H1 (cell line): ENCODE measurements around the gene EIF4E3. TPM values are rescaled to one million over a fixed set of nuclear protein-coding genes. Genes with fewer than 3 reads are reported as not detected.

Experiments
- CTCF ChIA-PET: fragments of 300-600 bp; sonication (Branson Sonifier 250); formaldehyde crosslinking; loops from one replicate; lab custom pipeline; 2021; ENCODE audit not compliant: partially characterized antibody; lab: Charles Lee
- POLR2A ChIA-PET: fragments of 300-600 bp; sonication (Branson Sonifier 250); formaldehyde crosslinking; loops from one replicate; lab custom pipeline; 2021; ENCODE audit warnings: inconsistent platforms; ENCODE audit not compliant: partially characterized antibody; lab: Charles Lee
- DNase-seq, 2 experiments: peaks; one replicate each; pipeline versions ENCODE4 v3.0.0 to v3.0.0-alpha.2; 2010 to 2022; ENCODE audit warnings: low spot score in 2 of 2, low read depth in 1 of 2, mixed read lengths in 1 of 2
- FAIRE-seq: peaks from 2 replicates; lab custom pipeline; 2011; peaks lifted over from hg19 to GRCh38; lab: Jason Lieb, UNC
- H2AFZ ChIP-seq: 2 replicates; pipeline ENCODE4 v1.8.1; 2012; ENCODE audit warnings: low read length, inconsistent platforms
- H2AK5ac ChIP-seq: 2 replicates; pipeline ENCODE4 v1.6.1; 2013; ENCODE audit warnings: low read depth, low read length
- H2BK120ac ChIP-seq: replicated peaks from 2 replicates; pipeline ENCODE3; 2013; ENCODE audit warnings: low read depth, low read length, inconsistent platforms
- H2BK12ac ChIP-seq: 2 replicates; pipeline ENCODE4 v1.6.1; 2013; ENCODE audit warnings: low read depth, low read length
- H2BK15ac ChIP-seq: 2 replicates; pipeline ENCODE4 v1.6.1; 2013; ENCODE audit warnings: low read length
- H2BK20ac ChIP-seq: 2 replicates; pipeline ENCODE4 v1.6.1; 2013; ENCODE audit warnings: low read length
- H2BK5ac ChIP-seq: 2 replicates; pipeline ENCODE4 v1.6.1; 2013; ENCODE audit warnings: low read depth, low read length
- H3K14ac ChIP-seq: 2 replicates; pipeline ENCODE4 v1.6.1; 2013; ENCODE audit warnings: inconsistent platforms; ENCODE audit not compliant: insufficient read length
- H3K18ac ChIP-seq: 2 replicates; pipeline ENCODE4 v1.6.1; 2013; ENCODE audit warnings: low read length; ENCODE audit errors: extremely low read depth
- H3K23ac ChIP-seq: 2 replicates; pipeline ENCODE4 v1.6.1; 2013; ENCODE audit warnings: inconsistent platforms; ENCODE audit not compliant: insufficient read length
- H3K23me2 ChIP-seq: 2 replicates; pipeline ENCODE4 v1.6.1; 2013; ENCODE audit warnings: low read depth, low read length
- H3K27ac ChIP-seq: 2 replicates; pipeline ENCODE4 v1.6.1; 2011; ENCODE audit warnings: low read depth, low read length, inconsistent platforms
- H3K27me3 ChIP-seq, 4 experiments: replicated peaks in 1 of 4; 1 replicate in 1 of 4; 2 replicates in 3 of 4; pipeline versions ENCODE4 v1.6.1 to v1.8.1; 2011 to 2013; ENCODE audit warnings: low read length in 3 of 4, mild to moderate bottlenecking in 3 of 4, inconsistent platforms in 2 of 4, mixed read lengths in 2 of 4, moderate library complexity in 1 of 4; ENCODE audit not compliant: control insufficient read depth in 3 of 4, insufficient read depth in 3 of 4; ENCODE audit errors: extremely low read depth in 1 of 4
- H3K36me3 ChIP-seq, 4 experiments: 2 replicates each; pipeline versions ENCODE4 v1.6.1 to v1.8.1; 2011 to 2013; ENCODE audit warnings: mild to moderate bottlenecking in 4 of 4, low read length in 3 of 4, moderate library complexity in 2 of 4, control low read depth in 1 of 4, inconsistent platforms in 1 of 4; ENCODE audit not compliant: insufficient read depth in 4 of 4, control insufficient read depth in 2 of 4
- H3K4ac ChIP-seq: replicated peaks from 2 replicates; pipeline ENCODE3; 2013; ENCODE audit warnings: low read length, low read depth, mixed read lengths, inconsistent platforms; ENCODE audit not compliant: insufficient read length
- H3K4me1 ChIP-seq, 4 experiments: replicated peaks in 1 of 4; 1 replicate in 1 of 4; 2 replicates in 3 of 4; pipeline versions ENCODE4 v1.6.1 to v1.8.1; 2011 to 2013; ENCODE audit warnings: low read length in 3 of 4, inconsistent platforms in 2 of 4, mixed read lengths in 1 of 4; ENCODE audit not compliant: insufficient read depth in 4 of 4, control insufficient read depth in 3 of 4
- H3K4me2 ChIP-seq, 2 experiments: 2 replicates each; pipeline versions ENCODE4 v1.6.1 to v1.8.1; 2011 to 2013; ENCODE audit warnings: low read depth in 2 of 2, low read length in 2 of 2, control low read depth in 1 of 2, inconsistent platforms in 1 of 2, mild to moderate bottlenecking in 1 of 2; ENCODE audit not compliant: insufficient read depth in 1 of 2
- H3K4me3 ChIP-seq, 4 experiments: fragments of 200-600, 300-600 bp in 1 of 4; sonication (generic), shearing (Covaris generic), sonication (Bioruptor Twin) in 1 of 4; 2 replicates each; pipeline versions ENCODE4 v1.5.1 to v1.8.1; 2011 to 2016; ENCODE audit warnings: low read length in 4 of 4, low read depth in 3 of 4, control low read depth in 2 of 4, inconsistent platforms in 2 of 4, mild to moderate bottlenecking in 2 of 4, mixed read lengths in 1 of 4, moderate library complexity in 1 of 4; ENCODE audit not compliant: insufficient read depth in 2 of 4; ENCODE audit errors: extremely low read depth in 1 of 4
- H3K56ac ChIP-seq: replicated peaks from 2 replicates; pipeline ENCODE3; 2013; ENCODE audit warnings: low read depth, mild to moderate bottlenecking, mixed read lengths, low read length, inconsistent platforms; ENCODE audit not compliant: insufficient read length
- H3K79me1 ChIP-seq: 2 replicates; pipeline ENCODE4 v1.6.1; 2013; ENCODE audit warnings: low read depth, low read length, control low read depth
- H3K79me2 ChIP-seq, 2 experiments: 2 replicates each; pipeline versions ENCODE4 v1.6.1 to v1.8.1; 2012 to 2013; ENCODE audit warnings: low read length in 2 of 2, mild to moderate bottlenecking in 2 of 2, inconsistent platforms in 1 of 2; ENCODE audit not compliant: insufficient read depth in 2 of 2, control insufficient read depth in 1 of 2
- H3K9ac ChIP-seq, 4 experiments: replicated peaks in 1 of 4; 1 replicate in 1 of 4; 2 replicates in 3 of 4; pipeline versions ENCODE4 v1.6.1 to v1.8.1; 2011 to 2013; ENCODE audit warnings: low read depth in 3 of 4, low read length in 3 of 4, control low read depth in 2 of 4, mild to moderate bottlenecking in 2 of 4, moderate library complexity in 2 of 4, inconsistent platforms in 1 of 4; ENCODE audit errors: extremely low read depth in 1 of 4
- H3K9me3 ChIP-seq, 2 experiments: 2 replicates each; pipeline versions ENCODE4 v1.6.1 to v1.8.1; 2012 to 2013; ENCODE audit warnings: mild to moderate bottlenecking in 2 of 2, moderate library complexity in 2 of 2, control low read depth in 1 of 2, inconsistent platforms in 1 of 2, low read depth in 1 of 2, low read length in 1 of 2, mixed read lengths in 1 of 2; ENCODE audit not compliant: insufficient read depth in 2 of 2
- H4K20me1 ChIP-seq, 2 experiments: replicated peaks in 1 of 2; 2 replicates each; pipeline versions ENCODE3 to v1.8.1; 2011 to 2013; ENCODE audit warnings: inconsistent platforms in 2 of 2, low read length in 2 of 2, mild to moderate bottlenecking in 1 of 2; ENCODE audit not compliant: insufficient read depth in 2 of 2, control insufficient read depth in 1 of 2
- H4K5ac ChIP-seq: 2 replicates; pipeline ENCODE4 v1.6.1; 2013; ENCODE audit warnings: low read length, low read depth, mixed read lengths, inconsistent platforms; ENCODE audit not compliant: insufficient read length
- H4K8ac ChIP-seq: 2 replicates; pipeline ENCODE4 v1.8.0; 2013; ENCODE audit warnings: mild to moderate bottlenecking, moderate library complexity, low read length, inconsistent platforms; ENCODE audit not compliant: insufficient read depth; ENCODE audit errors: extremely low read depth
- H4K91ac ChIP-seq: replicated peaks from 2 replicates; pipeline ENCODE3; 2013; ENCODE audit warnings: low read length, mixed read lengths, inconsistent platforms; ENCODE audit not compliant: insufficient read length
- CBX5 ChIP-seq: fragments of 300-800, 300-1000 bp; sonication (generic); IDR thresholded peaks from 2 replicates; pipeline ENCODE4 v1.7.1; 2016; ENCODE audit warnings: antibody characterized with exemption, low read length, low read depth
- EP300 ChIP-seq, 2 experiments: IDR thresholded peaks; 1 replicate in 1 of 2; 2 replicates in 1 of 2; pipeline ENCODE4 v1.6.1; 2011 to 2012; ENCODE audit warnings: low read depth in 2 of 2, low read length in 2 of 2, mild to moderate bottlenecking in 2 of 2, borderline replicate concordance in 1 of 2, inconsistent platforms in 1 of 2, moderate library complexity in 1 of 2
- FOSL1 ChIP-seq: IDR thresholded peaks from 2 replicates; pipeline ENCODE4 v1.6.1; 2011; ENCODE audit warnings: mild to moderate bottlenecking, low read depth, low read length, moderate library complexity; ENCODE audit not compliant: insufficient read depth
- GTF2F1 ChIP-seq: IDR thresholded peaks from 2 replicates; pipeline ENCODE4 v1.6.1; 2012; ENCODE audit warnings: low read depth, low read length, improper control_type of control experiment, borderline replicate concordance
- POU5F1 ChIP-seq: IDR thresholded peaks from 2 replicates; pipeline ENCODE4 v1.6.1; 2011; ENCODE audit warnings: low read depth, mild to moderate bottlenecking, low read length, moderate library complexity
- RFX5 ChIP-seq: IDR thresholded peaks from 2 replicates; pipeline ENCODE4 v1.6.1; 2011; ENCODE audit warnings: low read depth, low read length, improper control_type of control experiment, borderline replicate concordance
- SIRT6 ChIP-seq: IDR thresholded peaks from one replicate; pipeline ENCODE4 v1.7.1; 2012; ENCODE audit warnings: low read length, inconsistent platforms
- TAF7 ChIP-seq: optimal IDR thresholded peaks from 2 replicates; pipeline ENCODE3; 2011; ENCODE audit warnings: low read depth, mild to moderate bottlenecking, inconsistent platforms, low read length, moderate library complexity, borderline replicate concordance
- WGBS, 2 experiments: shearing (Covaris generic) in 1 of 2; methylation state at CpG; one replicate each; pipeline versions ENCODE4 v1.1.6 to v1.1.7; 2013 to 2015; ENCODE audit warnings: low lambda C conversion rate in 2 of 2, mixed read lengths in 2 of 2, inconsistent platforms in 1 of 2, low coverage in 1 of 2, missing lambda C conversion rate in 1 of 2; ENCODE audit not compliant: insufficient replicate concordance in 2 of 2, insufficient coverage in 1 of 2, insufficient read length in 1 of 2; ENCODE audit errors: extremely low coverage in 1 of 2, missing lambda C conversion rate in 1 of 2; 5-methylcytosine and 5-hydroxymethylcytosine counted together
- polyA plus RNA-seq, 7 experiments: library from polyadenylated mRNA; depleted of rRNA in 3 of 7; stranded (reverse) in 5 of 7; unstranded in 2 of 7; fragments of >200 nt in 5 of 7; fragments of 200-250 nt in 2 of 7; gene quantifications; 1 replicate in 5 of 7; 2 replicates in 1 of 7; 4 replicates in 1 of 7; pipeline versions ENCODE4 v1.2.1 to v1.2.3, GENCODE V29; 2011 to 2013; ENCODE audit warnings: missing spikeins in 2 of 7, mixed read lengths in 2 of 7
- total RNA-seq: library from RNA; stranded (reverse); fragmentation: NEBNext Ultra II Directional; extraction: Animal tissue kit (Norgen Biotek cat#: 25700); gene quantifications from 2 replicates; pipeline ENCODE4 v1.2.1, GENCODE V29; 2021
- TF ChIP-seq, protein P1 (sequence below), 3 experiments: IDR thresholded peaks; 1 replicate in 2 of 3; 2 replicates in 1 of 3; pipeline versions ENCODE4 v1.5.1 to v1.6.1; 2011; ENCODE audit warnings: low read length in 3 of 3, mild to moderate bottlenecking in 3 of 3, inconsistent platforms in 2 of 3, low read depth in 1 of 3, moderate library complexity in 1 of 3; ENCODE audit not compliant: insufficient read depth in 1 of 3; ENCODE audit errors: control extremely low read depth in 1 of 3

EIF4E3 gene
- total and polyA plus RNA-seq, 2 of the 8 experiments (the other 6 are each of a cell fraction or from before 2014, with no cell fraction given) = 5.2 to 17.0 TPM

DNA sequence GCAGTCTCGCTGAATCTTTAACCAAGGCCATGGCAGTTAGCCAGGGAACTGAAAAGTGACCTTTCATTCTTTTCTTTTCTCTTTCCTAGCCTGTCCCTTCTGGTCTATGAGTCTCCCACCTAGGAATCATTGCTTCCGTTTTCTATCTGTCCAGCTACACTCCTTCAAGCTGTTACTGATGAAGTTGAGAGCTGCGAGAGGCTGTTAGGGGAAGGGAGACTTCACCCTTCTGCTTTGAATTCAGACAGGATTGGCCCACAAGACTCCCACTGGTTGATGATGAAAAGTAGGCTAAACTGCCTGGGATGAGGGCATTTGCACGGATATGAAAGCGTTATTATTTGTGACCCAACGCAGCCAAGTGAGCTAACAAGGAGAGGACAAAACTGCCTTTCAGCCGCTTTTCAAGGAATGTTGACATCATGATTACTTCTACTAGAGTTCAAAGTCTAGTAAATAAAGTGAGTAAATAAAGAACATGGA, 30.2 kb downstream of the EIF4E3 start:
- WGBS, 2 experiments = 87% methylated on average over 7 of the region's 7 CpGs; no CpG with 5 or more reads in 1 of the 2 experiments
- peak overlapping the region; percentile 74; the same call in 1 of the 2 replicates for H2BK15ac ChIP-seq
- no peak overlapping the region for H3K9ac ChIP-seq
- H3K4me1 ChIP-seq = peaks cover 4 to 8% (median 6%) of the 10 kb centered on the region in 4 experiments; a peak in 4 of 7 replicates
- no peaks in the 10 kb centered on the region; a peak in 1 of 8 replicates for H3K36me3 ChIP-seq
- POLR2A ChIA-PET = no interaction called here
- no peak overlapping the region for H3K14ac ChIP-seq
- no peak overlapping the region for H2BK5ac ChIP-seq
- no peak overlapping the region for H3K4me3 ChIP-seq
- no peaks in the 10 kb centered on the region for H4K20me1 ChIP-seq
- no peaks in the 10 kb centered on the region for H3K79me2 ChIP-seq
- no peak overlapping the region for H4K5ac ChIP-seq
- H3K18ac ChIP-seq = no peak overlapping the region
- no peak overlapping the region for H3K56ac ChIP-seq
- no peak overlapping the region for H3K4me2 ChIP-seq
- H3K23ac ChIP-seq = no peak overlapping the region
- H2BK120ac ChIP-seq = no peak overlapping the region
- H3K4ac ChIP-seq = no peak overlapping the region
- H2BK20ac ChIP-seq = no peak overlapping the region
- H3K23me2 ChIP-seq = no peaks in the 10 kb centered on the region
- TF ChIP-seq FOSL1 (no peak), TAF7 (no peak), RFX5 (no peak), CBX5 (no peak), EP300 (IDR thresholded peaks at IDR 0.05; ENCODE audit: borderline replicate concordance in 1 of 2, low read depth in 2 of 2, low read length in 2 of 2) (no peak), GTF2F1 (no peak), POU5F1 (no peak), SIRT6 (no peak)
- TF ChIP-seq, protein P1, sequence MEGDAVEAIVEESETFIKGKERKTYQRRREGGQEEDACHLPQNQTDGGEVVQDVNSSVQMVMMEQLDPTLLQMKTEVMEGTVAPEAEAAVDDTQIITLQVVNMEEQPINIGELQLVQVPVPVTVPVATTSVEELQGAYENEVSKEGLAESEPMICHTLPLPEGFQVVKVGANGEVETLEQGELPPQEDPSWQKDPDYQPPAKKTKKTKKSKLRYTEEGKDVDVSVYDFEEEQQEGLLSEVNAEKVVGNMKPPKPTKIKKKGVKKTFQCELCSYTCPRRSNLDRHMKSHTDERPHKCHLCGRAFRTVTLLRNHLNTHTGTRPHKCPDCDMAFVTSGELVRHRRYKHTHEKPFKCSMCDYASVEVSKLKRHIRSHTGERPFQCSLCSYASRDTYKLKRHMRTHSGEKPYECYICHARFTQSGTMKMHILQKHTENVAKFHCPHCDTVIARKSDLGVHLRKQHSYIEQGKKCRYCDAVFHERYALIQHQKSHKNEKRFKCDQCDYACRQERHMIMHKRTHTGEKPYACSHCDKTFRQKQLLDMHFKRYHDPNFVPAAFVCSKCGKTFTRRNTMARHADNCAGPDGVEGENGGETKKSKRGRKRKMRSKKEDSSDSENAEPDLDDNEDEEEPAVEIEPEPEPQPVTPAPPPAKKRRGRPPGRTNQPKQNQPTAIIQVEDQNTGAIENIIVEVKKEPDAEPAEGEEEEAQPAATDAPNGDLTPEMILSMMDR (IDR thresholded peaks at IDR 0.05; ENCODE audit: control extremely low read depth in 1 of 3, insufficient read depth in 1 of 3, low read depth in 1 of 3, low read length in 3 of 3) = no peak
- H4K8ac ChIP-seq = no peak overlapping the region
- H3K79me1 ChIP-seq = no peaks in the 10 kb centered on the region; the same call in 1 of the 2 replicates
- no peak overlapping the region for H2BK12ac ChIP-seq
- no peak overlapping the region for H2AK5ac ChIP-seq
- DNase-seq = no peak
- FAIRE-seq = no peak
- no peaks in the 10 kb centered on the region for H3K9me3 ChIP-seq
- H2AFZ ChIP-seq = no peak overlapping the region
- CTCF ChIA-PET = interaction anchor here (1.0 to 2.7 kb wide), 3 partner anchors 16 to 34 kb away, joined by 4 to 9 read pairs (median 4); no protein-coding TSS in a partner anchor
- H3K27me3 ChIP-seq = no peaks in the 10 kb centered on the region
- H4K91ac ChIP-seq = no peak overlapping the region
- no peak overlapping the region for H3K27ac ChIP-seq
